Prostate gland (tissue), 2 donors: ENCODE results near the gene GPR32.

Experiments
- CTCF ChIP-seq, 4 experiments: fragments of 200-600 bp in 2 of 4; fragments of 450-650 bp in 2 of 4; sonication (generic) in 2 of 4; IDR thresholded peaks; 1 replicate in 3 of 4; 2 replicates in 1 of 4; pipeline ENCODE4 v1.5.1; 2016 to 2019; ENCODE audit warnings: antibody characterized with exemption in 4 of 4, mild to moderate bottlenecking in 2 of 4, moderate library complexity in 2 of 4
- POLR2A ChIP-seq: fragments of 450-650 bp; IDR thresholded peaks from one replicate; pipeline ENCODE4 v1.6.1; 2016; ENCODE audit warnings: antibody characterized with exemption, mild to moderate bottlenecking

GRCh38 chr19:50764409-50764808 lies 5.9 kb upstream of the GPR32 start:
- TF ChIP-seq CTCF (IDR thresholded peaks at IDR 0.05) (no peak), POLR2A (no peak)
